HG03558 (cell line): Measurements from ENCODE around the gene DISP2.
A peak's percentile ranks its signal among the peaks of the same experiment; 100 is the strongest.

Source experiments
- ATAC-seq: cut with Tn5 transposase; IDR thresholded peaks from one replicate; pipeline ENCODE4 v1.9.1; 2021; ENCODE audit warnings: moderate number of reproducible peaks; ENCODE audit not compliant: unreplicated experiment; ENCODE audit errors: extremely low read depth

The DISP2 gene

GRCh38 chr15:40381818-40382529 lies 24.0 kb downstream of the DISP2 start:
- no peak for ATAC-seq

DNA sequence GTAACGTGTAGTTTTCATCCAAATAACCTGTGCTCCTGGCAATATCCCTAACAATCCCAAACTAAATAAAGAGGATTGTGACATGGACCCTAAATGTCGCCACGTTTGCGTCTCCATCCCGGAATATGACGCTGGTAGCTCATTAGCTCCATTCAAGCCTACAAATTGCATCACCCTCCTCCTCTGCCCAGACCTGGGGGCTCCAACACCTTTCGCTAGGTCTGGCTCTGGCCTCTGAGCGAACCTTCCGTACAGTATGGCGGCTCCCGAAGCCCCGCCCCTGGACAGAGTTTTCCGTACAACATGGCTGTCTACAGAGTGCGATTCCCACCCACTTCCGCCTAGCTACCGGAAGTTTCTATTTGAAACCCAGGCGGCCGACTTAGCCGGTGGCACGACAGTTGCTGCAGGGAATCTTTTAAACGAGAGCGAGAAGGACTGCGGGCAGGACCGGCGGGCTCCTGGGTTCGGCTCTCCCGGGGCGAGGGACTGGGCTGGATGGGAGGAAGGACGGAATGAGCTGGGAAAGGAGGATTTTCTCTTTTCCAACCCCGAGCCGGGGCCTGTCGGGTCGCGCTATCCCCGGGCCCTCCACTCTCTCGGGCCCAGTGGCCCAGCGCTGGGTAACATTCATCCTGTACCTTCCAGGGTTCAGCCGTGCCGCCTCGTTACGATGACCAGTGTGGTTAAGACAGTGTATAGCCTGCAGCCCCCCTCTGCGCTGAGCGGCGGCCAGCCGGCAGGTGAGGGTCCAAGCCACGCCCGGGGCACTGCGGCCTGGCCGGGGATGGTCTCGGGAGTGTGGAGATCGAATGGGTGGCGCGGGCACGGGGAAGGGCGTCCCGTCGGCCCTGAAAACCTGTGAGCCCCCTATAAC lies 24.8 kb downstream of the DISP2 start, which contains the start of gene KNSTRN:
Gene KNSTRN, plus strand, starts transcription at position 142 of the 877 bp plus-strand sequence. Its CDS starts 115 bp downstream, at position 257.
- peak; percentile 74 for ATAC-seq

DNA sequence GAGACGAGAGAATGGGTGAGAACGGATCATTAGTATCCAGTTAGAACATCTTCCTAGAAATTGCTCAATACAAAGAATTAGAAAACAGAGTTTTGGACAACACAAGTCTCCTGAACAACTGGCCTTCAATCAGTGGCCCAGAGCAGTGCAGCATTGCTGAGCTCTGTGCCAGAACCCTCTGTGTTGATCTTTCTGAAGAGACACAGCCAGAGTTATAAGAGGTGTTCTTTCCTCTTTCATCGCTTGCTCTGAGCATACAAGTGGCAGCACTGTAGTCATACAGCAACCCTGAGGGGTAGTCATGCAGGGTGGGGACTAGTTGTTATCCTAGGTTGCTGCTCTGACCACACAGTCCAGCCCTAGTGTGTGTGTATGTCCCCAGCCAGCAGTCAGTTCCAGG lies 28.5 kb downstream of the DISP2 start:
- no peak for ATAC-seq

DNA sequence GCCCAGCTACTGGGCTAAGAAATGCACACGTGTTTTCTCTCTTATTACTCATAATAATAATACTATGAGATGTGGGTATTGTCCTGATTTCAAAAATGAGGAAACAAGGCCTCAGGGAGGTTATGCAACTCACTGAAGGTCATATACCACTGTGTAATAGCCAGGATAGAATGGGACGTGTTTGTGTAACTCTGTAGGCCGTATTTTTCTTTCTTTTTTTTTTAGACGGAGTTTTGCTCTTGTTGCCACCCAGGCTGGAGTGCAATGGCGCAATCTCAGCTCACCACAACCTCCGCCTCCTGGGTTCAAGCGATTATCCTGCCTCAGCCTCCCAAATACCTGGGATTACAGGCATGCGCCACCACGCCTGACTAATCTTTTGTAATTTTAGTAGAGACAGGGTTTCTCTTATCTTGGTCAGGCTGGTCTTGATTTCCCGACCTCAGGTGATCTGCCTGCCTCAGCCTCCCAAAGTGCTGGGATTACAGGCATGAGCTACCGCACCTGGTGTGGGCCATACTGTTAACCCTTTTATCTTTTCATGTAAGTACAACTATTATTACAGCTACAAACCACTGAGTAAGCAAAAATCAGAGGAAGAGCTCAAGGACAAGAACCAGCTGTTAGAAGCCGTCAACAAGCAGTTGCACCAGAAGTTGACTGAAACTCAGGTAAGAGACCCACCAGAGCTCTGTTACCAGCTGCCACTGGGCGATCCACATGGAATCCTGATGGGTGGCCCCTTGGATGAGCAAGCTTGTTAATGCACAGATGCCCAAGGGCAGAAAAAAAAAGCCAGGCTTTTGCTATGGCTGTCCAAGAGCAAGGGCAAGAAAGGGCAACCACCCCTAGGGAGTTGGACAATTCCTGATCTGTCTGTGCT lies 31.2 kb downstream of the DISP2 start:
- ATAC-seq: no peak

- no peak for ATAC-seq
Measured at GRCh38 chr15:40389824-40390595, 32.0 kb downstream of the DISP2 start.

DNA sequence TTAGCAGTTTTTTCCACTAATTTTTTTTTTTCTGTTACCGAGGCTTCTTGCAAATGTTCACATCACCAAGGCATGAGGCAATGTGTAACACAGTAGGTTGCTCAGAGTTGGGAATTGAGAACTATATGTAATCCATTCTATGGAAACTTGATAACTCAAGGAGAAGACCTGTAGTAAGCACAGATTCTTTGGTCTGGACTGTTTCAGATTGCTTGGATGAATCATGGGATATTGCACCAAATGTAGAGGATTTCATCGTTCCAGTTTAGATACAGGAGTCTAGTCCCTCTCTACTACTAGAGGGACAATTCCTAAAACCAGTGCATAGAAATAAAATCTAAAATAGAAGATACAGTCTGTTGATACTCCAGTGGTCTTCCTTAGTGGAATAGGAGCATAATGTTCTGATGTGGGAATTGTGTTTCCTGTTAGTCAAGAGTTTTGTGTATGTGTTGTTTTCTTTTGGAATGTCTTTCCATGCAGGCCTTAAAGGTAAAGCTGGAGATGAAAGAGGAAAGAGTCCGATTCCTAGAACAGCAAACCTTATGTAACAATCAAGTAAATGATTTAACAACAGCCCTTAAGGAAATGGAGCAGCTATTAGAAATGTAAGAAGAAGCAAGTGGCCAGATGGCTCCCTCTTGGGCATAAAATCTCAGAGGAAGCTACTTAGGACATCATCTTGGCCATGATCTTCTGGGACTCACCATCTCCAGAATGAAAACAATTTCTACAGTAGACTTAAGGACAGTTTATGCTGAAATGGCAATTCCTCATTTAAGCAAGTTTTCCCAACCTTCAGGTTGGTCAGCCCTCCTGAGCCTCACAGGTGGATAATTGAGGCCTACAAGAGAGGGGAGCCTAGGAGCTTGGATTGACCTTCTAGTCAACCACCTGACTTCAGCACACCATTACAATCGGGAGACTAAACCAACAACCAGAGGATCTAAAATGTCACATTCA lies 35.2 kb downstream of the DISP2 start:
- ATAC-seq: no peak

GRCh38 chr15:40397688-40398412 lies 39.8 kb downstream of the DISP2 start:
- no peak for ATAC-seq

DNA sequence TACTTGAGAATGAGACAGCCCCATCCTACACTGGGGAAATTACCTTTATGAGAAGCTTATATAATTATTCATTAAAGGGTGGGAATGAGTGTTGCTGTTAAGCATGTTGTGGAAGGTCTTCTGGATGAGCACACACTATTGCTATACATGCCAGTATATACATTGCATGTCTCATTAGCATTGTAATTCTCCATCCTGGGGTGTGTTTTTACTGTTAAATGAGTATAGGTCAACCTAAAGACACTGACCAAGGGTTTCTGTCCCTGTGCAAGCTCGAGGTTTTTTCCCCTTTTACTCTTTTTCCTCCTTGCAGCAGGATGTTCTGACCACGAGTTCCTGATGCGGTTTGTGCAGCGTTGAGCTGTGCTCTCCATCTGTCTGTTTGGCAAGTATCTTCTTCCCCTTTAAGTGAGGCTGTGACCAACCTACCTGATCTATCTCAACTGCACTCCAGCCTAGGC lies 40.4 kb downstream of the DISP2 start:
- no peak for ATAC-seq

GRCh38 chr15:40399370-40399769 lies 41.4 kb downstream of the DISP2 start:
- no peak for ATAC-seq

GRCh38 chr15:40405501-40406381 lies 47.7 kb downstream of the DISP2 start, which contains the start of gene IVD:
Gene IVD (plus strand): TSS chr15:40405795. CDS start chr15:40405828, 33 bp downstream.
- peak; percentile 80 for ATAC-seq

DNA sequence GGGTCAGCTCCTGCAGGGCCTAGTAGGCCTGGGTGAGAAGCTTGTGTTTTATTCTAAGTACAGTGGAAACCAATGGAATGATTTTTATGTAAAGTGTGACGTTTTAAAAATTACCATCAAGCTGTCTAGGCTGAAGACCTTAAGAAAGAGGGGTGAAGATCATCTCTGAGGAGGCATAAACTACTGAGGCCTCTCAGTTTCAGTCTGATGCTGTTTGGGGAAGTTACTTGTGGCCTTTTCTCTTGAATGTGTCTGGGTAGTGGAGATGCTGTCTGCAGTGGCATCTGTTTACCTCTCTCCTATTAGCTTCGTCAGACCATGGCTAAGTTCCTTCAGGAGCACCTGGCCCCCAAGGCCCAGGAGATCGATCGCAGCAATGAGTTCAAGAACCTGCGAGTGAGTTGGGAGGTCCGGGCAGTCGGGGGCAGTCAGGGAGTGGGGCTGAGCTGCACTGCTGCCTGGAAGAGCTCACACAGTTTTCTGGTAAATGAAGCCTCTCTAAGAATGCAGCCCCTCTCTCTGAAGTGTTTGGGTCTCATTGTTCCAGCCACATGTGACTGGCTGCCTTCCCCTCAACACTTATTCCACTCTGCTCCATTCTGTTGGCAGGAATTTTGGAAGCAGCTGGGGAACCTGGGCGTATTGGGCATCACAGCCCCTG lies 49.4 kb downstream of the DISP2 start:
- ATAC-seq: no peak

- no peak for ATAC-seq
Measured at GRCh38 chr15:40409366-40409765, 51.3 kb downstream of the DISP2 start.

DNA sequence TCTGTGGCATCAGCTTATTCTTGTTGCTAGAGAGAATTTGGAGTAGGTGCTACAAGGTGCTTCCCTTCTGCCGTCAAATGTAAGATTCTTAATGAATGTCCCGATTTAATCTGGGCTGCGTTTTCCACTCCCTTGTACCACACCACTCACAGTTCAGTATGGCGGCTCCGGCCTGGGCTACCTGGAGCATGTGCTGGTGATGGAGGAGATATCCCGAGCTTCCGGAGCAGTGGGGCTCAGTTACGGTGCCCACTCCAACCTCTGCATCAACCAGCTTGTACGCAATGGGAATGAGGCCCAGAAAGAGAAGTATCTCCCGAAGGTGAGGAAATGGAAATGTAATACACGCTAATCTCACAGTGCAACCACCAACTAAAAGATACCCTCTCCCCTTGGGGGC lies 52.5 kb downstream of the DISP2 start:
- ATAC-seq: no peak

DNA sequence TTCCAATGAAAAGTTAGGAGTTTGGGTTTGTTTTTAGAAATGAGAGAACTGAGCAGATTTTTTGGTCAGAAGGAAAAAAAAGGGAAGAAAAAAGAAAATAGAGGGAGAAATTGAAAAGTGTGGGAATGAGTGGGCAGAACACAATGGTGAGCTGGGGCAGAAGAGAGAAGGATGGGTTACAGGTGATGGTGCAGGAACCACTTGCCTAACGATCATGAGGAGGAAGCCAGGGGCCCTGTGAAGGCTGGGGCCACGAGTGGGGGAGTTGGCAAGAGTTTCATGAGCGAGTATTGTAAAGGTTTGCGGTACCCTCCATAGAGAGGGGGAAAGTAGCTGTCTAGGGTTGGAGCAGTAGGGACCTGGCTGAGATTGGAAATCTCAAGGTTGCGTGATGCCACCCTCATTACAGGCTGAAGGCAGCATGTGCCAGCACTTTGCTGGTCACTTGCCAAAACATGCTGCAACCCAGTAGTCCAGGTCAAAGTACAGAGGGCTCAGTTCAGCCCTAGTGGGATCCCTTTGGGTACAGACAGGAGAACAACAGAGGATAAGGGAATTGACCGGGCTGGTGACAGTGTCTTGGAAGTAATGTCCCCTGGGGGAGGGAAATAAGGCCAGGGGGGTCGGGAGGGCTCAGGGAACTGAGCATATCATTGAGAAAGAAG lies 54.2 kb downstream of the DISP2 start:
- ATAC-seq: no peak

DNA sequence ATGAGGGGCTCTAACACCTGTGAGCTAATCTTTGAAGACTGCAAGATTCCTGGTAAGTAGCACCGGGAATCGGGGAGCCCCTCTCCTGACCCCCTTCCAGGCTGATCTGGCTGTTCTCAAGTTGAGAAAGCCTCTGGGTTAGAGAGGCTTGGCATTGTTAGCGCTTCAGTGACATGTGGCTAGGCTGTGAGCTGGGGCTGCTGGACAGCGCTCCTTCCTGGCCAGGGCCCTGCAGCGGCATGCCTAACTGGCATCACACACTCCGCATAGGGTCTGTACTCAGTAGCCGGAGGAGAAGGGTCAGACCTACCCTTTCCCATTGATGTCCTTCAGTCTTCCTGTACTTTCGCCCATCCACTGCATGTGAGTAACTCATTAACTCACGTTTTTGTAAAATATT lies 55.0 kb downstream of the DISP2 start:
- no peak for ATAC-seq

GRCh38 chr15:40414816-40415215 lies 56.8 kb downstream of the DISP2 start:
- no peak for ATAC-seq
